Activated CD4-positive, CD25-positive, alpha-beta regulatory T cell treated with anti-CD3 and anti-CD28 coated beads, Interleukin-2, amount 50 U/mL, for 16 hours (primary cell): ENCODE data around the gene GTPBP6.
"Not testable (repeated sequence)": the region's sequence is repeated elsewhere in the genome, so short reads cannot be mapped to it uniquely, and the experiment has no call there.

ENCODE experiments used
- DNase-seq: peaks from one replicate; pipeline ENCODE4 v3.0.0-alpha.2; 2020; ENCODE audit warnings: low read depth, low spot score

Gene GTPBP6

GRCh38 chrX:317424-318067 lies 1.1 kb downstream of the GTPBP6 start:
- DNase-seq, result no peak

DNA sequence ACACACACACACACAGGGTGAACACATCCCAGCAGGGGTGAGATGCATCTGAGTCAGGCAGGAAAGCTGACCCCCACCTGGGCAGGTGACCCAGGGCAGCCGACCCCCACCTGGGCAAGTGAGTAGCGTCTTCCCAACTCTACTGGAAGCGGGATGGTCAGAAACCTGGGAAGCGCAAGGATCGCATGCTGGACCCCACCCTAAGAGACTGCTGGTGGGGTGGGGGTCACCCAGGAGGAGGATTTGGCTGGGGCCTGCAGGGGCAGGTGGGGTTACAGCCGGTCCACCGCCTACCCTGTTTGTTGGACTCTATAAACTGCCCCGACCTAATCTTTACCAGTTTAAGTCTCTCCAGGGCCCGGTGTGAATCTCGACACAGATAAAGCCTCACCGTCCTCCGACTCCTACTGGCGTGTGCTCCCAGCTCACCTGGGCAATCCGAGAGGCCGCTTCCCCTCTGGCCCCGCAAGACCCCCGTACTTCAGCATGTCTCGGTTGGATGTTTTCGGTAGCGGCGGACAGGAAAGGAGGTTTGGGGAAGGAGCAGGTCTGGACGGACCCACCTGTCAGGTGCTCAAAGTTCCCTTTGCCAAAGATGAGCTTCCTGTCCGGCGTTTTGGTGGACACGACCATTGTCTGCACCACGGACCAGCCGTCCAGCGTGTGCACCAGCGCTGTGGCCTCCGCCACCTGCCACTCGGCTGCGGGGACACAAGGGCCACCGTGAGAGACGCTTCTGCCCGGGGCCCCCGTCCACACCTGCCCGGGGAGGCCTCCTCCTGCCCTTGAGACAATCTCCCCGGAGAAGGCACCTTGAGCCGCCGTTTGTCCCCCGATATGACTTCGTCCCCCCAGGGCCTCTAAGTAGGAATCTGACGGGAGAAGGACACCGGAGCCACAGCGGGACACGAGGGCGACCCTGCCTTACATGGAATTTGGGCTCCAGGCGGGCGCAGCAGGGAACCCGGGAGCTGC lies 2.0 kb downstream of the GTPBP6 start:
- DNase-seq, result no peak

GRCh38 chrX:314781-315595 lies 3.6 kb downstream of the GTPBP6 start:
- DNase-seq, result no peak

- DNase-seq, result no peak
These were observed 4.5 kb downstream of the GTPBP6 start for GRCh38 chrX:314049-314448.

DNA sequence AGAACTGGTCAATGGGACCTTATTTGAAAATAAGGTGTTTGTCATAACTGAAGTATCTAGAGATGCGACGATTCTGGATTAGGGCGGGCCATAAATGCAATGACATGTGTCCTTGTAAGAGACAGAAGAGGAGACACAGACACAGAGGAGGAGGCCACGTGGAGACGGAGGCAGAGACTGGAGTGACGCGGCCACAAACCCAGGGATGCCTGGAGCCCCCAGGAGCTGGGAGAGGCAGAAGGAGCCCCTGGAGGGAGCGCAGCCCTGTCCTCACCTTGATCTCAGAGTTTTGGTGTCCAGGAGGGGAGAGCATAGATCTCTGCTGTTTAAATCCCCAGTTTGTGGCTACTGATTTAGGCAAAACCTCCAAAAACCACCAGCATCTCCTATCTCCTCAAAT lies 5.0 kb downstream of the GTPBP6 start:
- no peak for DNase-seq

GRCh38 chrX:312621-313331 lies 5.8 kb downstream of the GTPBP6 start:
- no peak for DNase-seq

- no peak for DNase-seq
These were observed 7.2 kb downstream of the GTPBP6 start for GRCh38 chrX:311156-312129.

DNA sequence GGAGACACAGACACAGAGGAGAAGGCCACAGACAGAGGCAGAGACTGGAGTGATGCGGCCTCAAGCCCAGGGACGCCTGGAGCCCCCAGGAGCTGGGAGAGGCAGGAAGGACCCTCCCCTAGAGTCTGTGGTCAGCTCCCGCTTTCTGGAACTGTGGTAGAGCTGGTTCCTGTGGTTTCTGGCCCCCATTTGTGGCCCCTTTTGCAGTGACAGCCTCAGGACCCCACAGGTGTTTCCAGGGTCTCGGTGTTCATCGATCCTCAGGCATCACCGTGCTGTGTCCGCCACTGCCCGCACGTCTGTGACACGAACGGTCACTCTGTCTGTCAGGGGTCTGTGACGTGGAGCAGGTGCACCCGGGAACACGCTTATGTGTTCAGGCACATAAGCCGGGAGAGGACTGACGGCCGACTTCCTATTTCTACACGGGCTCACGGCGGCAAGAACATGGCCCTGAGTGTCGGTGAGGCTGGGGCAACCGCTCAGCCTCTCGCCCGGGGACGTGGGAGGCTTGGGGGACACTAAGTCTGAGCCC lies 7.9 kb downstream of the GTPBP6 start:
- no peak for DNase-seq

GRCh38 chrX:308821-309520 lies 9.6 kb downstream of the GTPBP6 start:
- no peak for DNase-seq

GRCh38 chrX:307261-308111 lies 11.1 kb downstream of the GTPBP6 start:
- DNase-seq, result no peak

- DNase-seq, result not testable (repeated sequence)
These were observed 11.9 kb downstream of the GTPBP6 start for GRCh38 chrX:306614-307251.

- not testable (repeated sequence) for DNase-seq
These were observed 12.6 kb downstream of the GTPBP6 start for GRCh38 chrX:305781-306613.

- DNase-seq, result no peak
These were observed 15.6 kb downstream of the GTPBP6 start for GRCh38 chrX:302975-303374.

DNA sequence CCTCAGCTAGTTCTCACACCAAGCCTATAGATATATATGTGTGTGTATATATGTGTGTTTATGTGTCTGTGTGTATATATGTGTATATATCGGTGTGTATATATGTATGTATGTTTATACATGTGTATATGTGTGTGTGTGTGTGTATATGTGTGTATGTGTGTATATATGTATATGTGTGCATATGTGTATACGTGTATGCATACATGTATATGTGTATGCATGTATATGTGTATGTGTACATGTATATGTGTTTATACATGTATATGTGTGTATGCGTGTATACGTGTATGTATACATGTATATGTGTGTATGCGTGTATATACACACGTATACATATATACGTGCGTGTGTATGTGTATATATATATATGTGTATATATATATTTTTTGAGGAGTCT lies 18.3 kb downstream of the GTPBP6 start:
- no peak for DNase-seq

DNA sequence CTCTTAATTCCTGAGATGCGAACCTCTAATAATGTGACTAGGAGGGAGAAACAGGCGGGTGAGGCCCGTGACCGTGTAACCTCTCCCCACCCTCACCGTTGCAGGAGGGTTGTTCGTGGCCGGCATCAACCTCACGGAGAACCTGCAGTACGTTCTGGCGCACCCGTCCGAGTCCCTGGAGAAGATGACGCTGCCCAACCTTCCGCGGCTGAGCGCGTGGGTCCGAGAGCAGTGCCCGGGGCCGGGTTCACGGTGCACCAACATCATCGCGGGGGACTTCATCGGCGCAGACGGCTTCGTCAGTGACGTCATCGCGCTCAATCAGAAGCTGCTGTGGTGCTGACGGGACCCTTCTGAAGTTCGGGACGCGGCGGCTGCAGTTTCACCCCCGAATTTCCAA lies 19.6 kb downstream of the GTPBP6 start:
- DNase-seq, result no peak

DNA sequence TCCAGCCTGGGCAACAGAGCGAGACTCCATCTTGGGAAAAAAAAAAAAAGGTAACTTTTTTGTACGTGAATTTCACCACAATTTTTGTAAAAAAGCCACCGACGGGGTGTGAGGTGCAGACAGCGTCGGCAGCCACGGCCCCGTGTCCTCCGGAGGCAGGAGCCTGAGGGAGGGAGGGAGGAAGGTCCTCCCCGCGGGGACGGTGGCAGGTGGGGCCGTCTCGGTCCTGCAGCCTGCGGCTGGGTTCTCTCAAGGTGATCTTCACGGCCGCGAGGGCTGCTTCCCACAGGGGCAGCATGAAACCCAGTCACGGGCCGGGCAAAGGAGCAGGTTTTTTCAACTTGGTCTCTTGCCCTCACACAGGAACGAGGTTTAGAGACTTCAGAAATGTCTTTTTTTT lies 23.5 kb downstream of the GTPBP6 start:
- no peak for DNase-seq
